ENCODE measurements around the gene NLRP8. TPM values are rescaled to one million over a fixed set of nuclear protein-coding genes. Genes with fewer than 3 reads are reported as not detected.
"Not testable (repeated sequence)": the region's sequence is repeated elsewhere in the genome, so short reads cannot be mapped to it uniquely, and the experiment has no call there.

Gene NLRP8
- total RNA-seq, 1 donor from 2014 or later = not detected

- intact Hi-C loops (cut with DNase I) = no loop called here
- no peak for DNase-seq (ENCODE audit: low spot score)
These were observed 12.5 kb downstream of the NLRP8 start for GRCh38 chr19:55959996-55960675.

GRCh38 chr19:55962186-55962585 is 14.6 kb downstream of the NLRP8 start:
- no peak for DNase-seq (ENCODE audit: low spot score)
- intact Hi-C loops (cut with DNase I) = no loop called here

DNA sequence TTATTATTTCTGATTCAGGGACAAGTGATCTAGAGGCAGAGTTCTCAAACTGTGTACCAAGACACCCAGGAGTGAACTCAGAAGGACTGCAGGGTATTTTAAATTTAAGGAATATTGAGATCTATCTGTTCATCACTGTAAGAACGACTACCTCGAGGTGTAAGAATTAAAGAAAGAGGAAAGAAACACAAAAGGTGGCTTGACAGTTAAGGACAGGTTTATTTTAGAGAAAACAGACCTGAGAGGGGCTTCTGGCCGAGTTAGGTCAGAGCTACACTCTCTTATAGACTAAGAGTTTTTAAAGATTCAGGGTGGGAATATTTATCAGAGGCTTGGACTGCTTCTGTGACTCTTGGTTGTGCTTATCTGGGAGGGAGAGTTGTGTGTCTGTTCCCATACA is 26.4 kb downstream of the NLRP8 start:
- intact Hi-C loops (cut with DNase I) = no loop called here

DNA sequence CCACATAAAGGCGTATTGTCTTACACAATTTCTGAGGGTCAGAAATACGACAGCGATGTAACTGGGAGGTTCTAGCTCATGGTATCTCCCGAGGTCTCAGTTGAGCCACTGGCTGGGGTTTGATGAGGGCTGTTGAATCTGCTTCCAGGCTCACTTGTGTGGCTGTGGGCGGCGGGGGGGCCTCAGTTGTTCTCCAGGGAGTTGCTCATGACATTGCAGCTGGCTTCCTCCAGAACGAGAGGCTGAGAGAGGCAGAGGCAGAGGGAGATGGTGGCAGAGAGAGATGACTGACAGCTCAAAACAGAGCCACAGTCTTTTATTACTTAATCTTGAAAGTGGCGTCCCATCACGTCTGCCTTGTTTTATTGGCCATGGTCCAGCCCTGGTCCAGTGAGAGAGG is 32.8 kb downstream of the NLRP8 start:
- DNase-seq (ENCODE audit: low spot score) = no peak
- intact Hi-C loops (cut with DNase I) = no loop called here

More for the DNA sequence above, 26.4 kb downstream of the NLRP8 start:
- DNase-seq (ENCODE audit: low spot score) = no peak

GRCh38 chr19:55985254-55985653 is 37.6 kb downstream of the NLRP8 start:
- intact Hi-C loops (cut with DNase I) = no loop called here
- DNase-seq (ENCODE audit: low spot score) = no peak

GRCh38 chr19:55986487-55986886 is 38.9 kb downstream of the NLRP8 start, which contains the start of gene NLRP5:
NLRP5 (plus strand) TSS chr19:55986775.
- DNase-seq (ENCODE audit: low spot score) = no peak
- intact Hi-C loops (cut with DNase I) = no loop called here

GRCh38 chr19:55990831-55991230 is 43.2 kb downstream of the NLRP8 start:
- intact Hi-C loops (cut with DNase I) = no loop called here
- no peak for DNase-seq (ENCODE audit: low spot score)

DNA sequence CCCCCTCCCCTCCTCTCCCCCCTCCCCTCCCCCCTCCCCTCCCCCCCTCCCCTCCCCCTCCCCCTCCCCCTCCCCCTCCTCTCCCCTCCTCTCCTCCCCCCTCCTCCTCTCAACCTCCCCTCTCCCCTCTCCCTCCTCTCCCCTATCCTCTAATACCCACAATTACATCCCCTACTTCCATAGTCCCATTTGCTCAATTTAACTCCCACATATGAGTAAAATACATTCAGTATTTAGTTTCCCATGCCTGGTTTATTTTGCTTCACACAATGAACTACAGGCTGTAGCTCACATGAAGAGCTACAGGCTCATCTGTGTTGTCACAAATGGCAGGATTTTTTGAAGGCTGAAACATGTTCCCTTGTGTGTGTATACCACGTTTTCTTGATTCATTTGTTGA is 45.9 kb downstream of the NLRP8 start:
- intact Hi-C loops (cut with DNase I) = no loop called here
- DNase-seq (ENCODE audit: low spot score) = no peak

DNA sequence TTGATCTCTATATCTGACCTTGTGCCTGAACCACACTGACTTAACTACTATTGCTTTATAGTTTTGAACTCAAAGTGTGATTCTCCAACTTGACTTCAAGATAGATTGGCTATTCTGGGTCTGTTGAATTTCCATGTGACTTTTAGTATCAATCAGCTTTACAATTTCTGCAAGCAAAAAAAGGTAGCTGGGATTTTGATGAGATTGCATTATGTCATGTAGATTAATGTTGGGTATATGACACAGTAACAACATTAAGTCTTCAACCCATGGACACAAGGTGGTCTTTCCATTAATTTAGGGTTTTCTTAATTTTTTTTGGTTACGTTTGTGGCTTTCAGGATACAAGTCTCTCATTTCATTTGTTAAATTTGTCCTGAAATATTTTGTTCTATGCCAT is 67.1 kb downstream of the NLRP8 start:
- intact Hi-C loops (cut with DNase I) = no loop called here
- no peak for DNase-seq (ENCODE audit: low spot score)

DNA sequence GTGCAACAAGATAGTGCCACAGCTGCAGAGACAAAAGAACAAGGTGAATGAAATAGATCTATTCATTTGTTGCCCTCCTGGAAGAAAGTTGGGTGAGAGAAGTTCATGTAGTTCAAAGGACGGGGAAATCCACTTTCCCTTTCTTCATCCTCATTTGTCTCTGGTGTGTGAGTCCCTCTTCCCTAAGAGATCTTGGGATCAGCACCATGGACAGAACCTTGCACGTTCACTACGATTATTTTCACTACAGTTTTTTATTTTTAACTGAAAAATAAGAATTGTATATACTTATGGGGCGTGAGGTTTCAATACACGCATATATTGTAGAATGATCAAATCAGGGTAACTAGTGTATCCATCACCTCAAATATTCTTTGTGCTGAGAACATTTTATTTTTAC is 68.1 kb downstream of the NLRP8 start:
- DNase-seq (ENCODE audit: low spot score) = no peak
- intact Hi-C loops (cut with DNase I) = no loop called here

- intact Hi-C loops (cut with DNase I) = not testable (repeated sequence)
These were observed 71.7 kb downstream of the NLRP8 start for GRCh38 chr19:56019325-56019724.

DNA sequence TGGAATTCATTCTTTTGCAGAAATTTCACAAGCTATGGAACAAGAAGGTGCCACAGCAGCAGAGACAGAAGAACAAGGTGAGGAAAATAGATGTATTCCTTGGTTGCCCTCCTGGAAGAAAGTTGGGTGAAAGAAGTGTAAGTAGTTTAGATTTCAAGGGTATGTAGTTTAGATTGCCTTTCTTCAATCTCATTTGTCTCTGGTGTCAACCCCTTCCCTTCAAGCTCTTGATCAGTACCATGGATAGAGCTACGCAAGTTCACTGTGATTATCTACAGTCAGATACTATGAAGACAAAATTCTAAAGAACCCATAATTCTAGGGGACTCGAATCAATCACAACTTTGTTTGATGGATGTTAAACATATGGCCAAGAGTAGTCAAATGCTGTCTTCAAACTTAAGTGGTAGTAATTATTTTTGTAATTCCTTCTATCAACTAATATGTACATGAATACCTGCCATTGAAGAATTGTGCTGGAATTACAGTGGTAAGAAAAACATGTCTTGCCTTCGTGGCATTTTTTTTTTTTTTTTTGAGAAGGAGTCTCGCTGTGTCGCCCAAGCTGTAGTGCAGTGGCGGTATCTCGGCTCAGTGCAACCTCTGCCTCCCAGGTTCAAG is 72.8 kb downstream of the NLRP8 start:
- intact Hi-C loops (cut with DNase I); DNase-seq (ENCODE audit: low spot score): not testable (repeated sequence)

More at GRCh38 chr19:56019325-56019724, 71.7 kb downstream of the NLRP8 start:
- not testable (repeated sequence) for DNase-seq (ENCODE audit: low spot score)

GRCh38 chr19:56026769-56027168 is 79.1 kb downstream of the NLRP8 start:
- intact Hi-C loops (cut with DNase I) = no loop called here
- no peak for DNase-seq (ENCODE audit: low spot score)

Other genes with a start within 250 kb of the NLRP8 start
- gene NLRP9, start 209.4 kb upstream of the NLRP8 start, total RNA-seq = not detected
- gene RFPL4A, start 188.7 kb upstream of the NLRP8 start, total RNA-seq = 0.46 TPM
- gene RFPL4AL1, start 178.7 kb upstream of the NLRP8 start, total RNA-seq = 0.57 TPM
- not detected for gene NLRP11, start 115.8 kb upstream of the NLRP8 start, total RNA-seq
- gene NLRP4, start 111.3 kb upstream of the NLRP8 start, total RNA-seq = not detected
- not detected for gene NLRP13, start 15.5 kb upstream of the NLRP8 start, total RNA-seq
- not detected for gene NLRP5, start 38.9 kb downstream of the NLRP8 start, total RNA-seq
- 29.5 TPM for gene ZNF787, start 173.5 kb downstream of the NLRP8 start, total RNA-seq
- 22.9 TPM for gene ZNF444, start 193.5 kb downstream of the NLRP8 start, total RNA-seq
- gene GALP, start 228.2 kb downstream of the NLRP8 start, total RNA-seq = not detected
- gene ZSCAN5B, start 250.0 kb downstream of the NLRP8 start, total RNA-seq = not detected